Measurements from ENCODE around the gene DPP6. TPM values are rescaled to one million over a fixed set of nuclear protein-coding genes. Genes with fewer than 3 reads are reported as not detected.
A peak's percentile ranks its signal among the peaks of the same experiment; 100 is the strongest.

Gene DPP6
- polyA plus RNA-seq, 2 of the 4 experiments (the other 2 are of a cell fraction), result not detected

- ChIA-PET POLR2A (no interaction called here), CTCF (interaction anchor here (0.6 to 1.4 kb wide), 2 partner anchors 9 to 10 kb away, joined by 3 to 4 read pairs; no protein-coding TSS in a partner anchor)
- Histone ChIP-seq H3K9me3 (no peaks in the 10 kb centered on the region), H3K4me3 (no peak overlapping the region), H3K4me2 (no peak overlapping the region), H3K27ac (no peak overlapping the region), H3K4me1 (no peaks in the 10 kb centered on the region)
- WGBS (ENCODE audit: missing lambda C conversion rate), result 0% methylated on average over 6 of the region's 6 CpGs
- no peak for TF ChIP-seq SREBF2 (IDR thresholded peaks at IDR 0.05)
- TF ChIP-seq ZC3H11A (IDR thresholded peaks at IDR 0.05), result no peak
- TF ChIP-seq PBX3 (IDR thresholded peaks at IDR 0.05), result no peak
- DNase-seq (ENCODE audit: low read depth in 1 of 2, low spot score in 1 of 2) (no peak), FAIRE-seq (no peak), ATAC-seq (no peak)
These were observed 688.9 kb downstream of the DPP6 start for GRCh38 chr7:154741131-154741530.

GRCh38 chr7:154743206-154743605 lies 691.0 kb downstream of the DPP6 start:
- CTCF ChIA-PET, result interaction anchor here (1.2 to 2.2 kb wide), 6 partner anchors 8 to 22 kb away, joined by 3 to 9 read pairs (median 6); no protein-coding TSS in a partner anchor
- FAIRE-seq, result no peak
- no peak for TF ChIP-seq EHF (CRISPR knock-in tag; IDR thresholded peaks at IDR 0.05)
- TF ChIP-seq GATA3 (IDR thresholded peaks at IDR 0.05; ENCODE audit: borderline replicate concordance), result no peak
- no peak for TF ChIP-seq CEBPB (IDR thresholded peaks at IDR 0.05)
- no peak for TF ChIP-seq ZFP36 (IDR thresholded peaks at IDR 0.05; ENCODE audit: borderline replicate concordance, partially characterized antibody)
- TF ChIP-seq BHLHE40 (IDR thresholded peaks at IDR 0.05; ENCODE audit: low read depth, low read length), result no peak
- no peak for TF ChIP-seq CBX8 (IDR thresholded peaks at IDR 0.05)
- TF ChIP-seq RCOR1 (IDR thresholded peaks at IDR 0.05; ENCODE audit: low read depth, low read length), result no peak
- no peak for TF ChIP-seq CBX2 (IDR thresholded peaks at IDR 0.05; ENCODE audit: borderline replicate concordance, low read depth)
- TF ChIP-seq RARB (CRISPR knock-in tag; IDR thresholded peaks at IDR 0.05), result no peak
- no peak for TF ChIP-seq MAX (IDR thresholded peaks at IDR 0.05)

GRCh38 chr7:154744256-154744860 lies 692.2 kb downstream of the DPP6 start:
- Histone ChIP-seq H3K4me3 (no peak overlapping the region), H3K4me1 (no peaks in the 10 kb centered on the region), H3K4me2 (no peak overlapping the region), H3K27ac (no peak overlapping the region), H3K9me3 (no peaks in the 10 kb centered on the region)
- FAIRE-seq, result no peak
- ChIA-PET CTCF (interaction anchor here (0.6 to 2.2 kb wide), 12 partner anchors 9 to 104 kb away, joined by 3 to 9 read pairs (median 4); no protein-coding TSS in a partner anchor), POLR2A (no interaction called here)
- TF ChIP-seq CTCF (IDR thresholded peaks at IDR 0.05), result peak; percentile 53
- TF ChIP-seq HOXA7 (CRISPR knock-in tag; IDR thresholded peaks at IDR 0.05), result no peak
- TF ChIP-seq HDAC2 (IDR thresholded peaks at IDR 0.05), result no peak
- no peak for TF ChIP-seq MYC (IDR thresholded peaks at IDR 0.05; ENCODE audit: borderline replicate concordance, low read length)
- TF ChIP-seq SREBF2 (IDR thresholded peaks at IDR 0.05), result no peak
- TF ChIP-seq TP53 (CRISPR knock-in tag; IDR thresholded peaks at IDR 0.05), result no peak
- no peak for TF ChIP-seq RARB (CRISPR knock-in tag; IDR thresholded peaks at IDR 0.05)
- no peak for TF ChIP-seq JUN (IDR thresholded peaks at IDR 0.05)
- TF ChIP-seq JUNB (IDR thresholded peaks at IDR 0.05), result no peak
- no peak for TF ChIP-seq MAFK (IDR thresholded peaks at IDR 0.05; ENCODE audit: partially characterized antibody)
- TF ChIP-seq EHMT2 (IDR thresholded peaks at IDR 0.05; ENCODE audit: low read depth), result no peak
- no peak for TF ChIP-seq FOSB (CRISPR knock-in tag; IDR thresholded peaks at IDR 0.05)
- no peak for TF ChIP-seq FOXS1 (CRISPR knock-in tag; IDR thresholded peaks at IDR 0.05)
- TF ChIP-seq RNF2 (IDR thresholded peaks at IDR 0.05; ENCODE audit: borderline replicate concordance, low read depth), result no peak
- TF ChIP-seq SMC3 (IDR thresholded peaks at IDR 0.05), result peak; percentile 47
- TF ChIP-seq EHF (CRISPR knock-in tag; IDR thresholded peaks at IDR 0.05), result no peak
- TF ChIP-seq RAD21 (conservative IDR thresholded peaks at IDR 0.05 in 1 of 2, IDR thresholded peaks at IDR 0.05 in 1 of 2), result peak; percentile 49 to 55
- peak in 1 of 2 experiments; percentile 86; a peak in 3 of 6 replicates for ATAC-seq
- peak; percentile 21 to 60 for DNase-seq (ENCODE audit: low read depth in 1 of 2, low spot score in 1 of 2)
- WGBS (ENCODE audit: missing lambda C conversion rate), result 18% methylated on average over 15 of the region's 15 CpGs

More at GRCh38 chr7:154743206-154743605, 691.0 kb downstream of the DPP6 start:
- no peak overlapping the region for H3K4me3 ChIP-seq
- no peak overlapping the region for H3K4me2 ChIP-seq
- no peak overlapping the region for H3K27ac ChIP-seq
- no peaks in the 10 kb centered on the region for H3K9me3 ChIP-seq
- no peak for ATAC-seq
- DNase-seq (ENCODE audit: low read depth in 1 of 2, low spot score in 1 of 2), result no peak
- no peaks in the 10 kb centered on the region for H3K4me1 ChIP-seq
- POLR2A ChIA-PET, result no interaction called here
- 41% methylated on average over 5 of the region's 5 CpGs for WGBS (ENCODE audit: missing lambda C conversion rate)
